Immature natural killer cell (primary cell): Measurements from ENCODE around the gene SLCO4A1. TPM values are rescaled to one million over a fixed set of nuclear protein-coding genes. Genes with fewer than 3 reads are reported as not detected.

Experiments used
- DNase-seq, 3 donors: peaks; one replicate each; pipeline ENCODE4 v3.0.0; 2022; ENCODE audit warnings: mixed read lengths in 1 of 3
- H3K27ac Mint-ChIP-seq, 6 donors: one replicate each; pipeline ENCODE4 v1.8.0; 2020; ENCODE audit warnings: mixed read lengths in 6 of 6, mild to moderate bottlenecking in 5 of 6, inconsistent platforms in 4 of 6, moderate library complexity in 3 of 6
- H3K27me3 Mint-ChIP-seq, 3 donors: one replicate each; pipeline ENCODE4 v1.8.0; 2020 to 2021; ENCODE audit warnings: low read depth in 3 of 3, mild to moderate bottlenecking in 3 of 3, mixed read lengths in 3 of 3, moderate library complexity in 3 of 3, inconsistent platforms in 1 of 3
- H3K36me3 Mint-ChIP-seq, 3 donors: one replicate each; pipeline ENCODE4 v1.8.0; 2020; ENCODE audit warnings: mixed read lengths in 3 of 3, inconsistent platforms in 2 of 3, mild to moderate bottlenecking in 2 of 3
- H3K4me1 Mint-ChIP-seq, 2 donors: one replicate each; pipeline ENCODE4 v1.8.0; 2020; ENCODE audit warnings: inconsistent platforms in 2 of 2, mild to moderate bottlenecking in 2 of 2, mixed read lengths in 2 of 2, moderate library complexity in 1 of 2
- H3K4me3 Mint-ChIP-seq, 5 donors: one replicate each; pipeline ENCODE4 v1.8.0; 2020; ENCODE audit warnings: mild to moderate bottlenecking in 5 of 5, mixed read lengths in 5 of 5, inconsistent platforms in 3 of 5, moderate library complexity in 3 of 5
- H3K9me3 Mint-ChIP-seq, 6 donors: one replicate each; pipeline ENCODE4 v1.8.0; 2020; ENCODE audit warnings: mild to moderate bottlenecking in 6 of 6, mixed read lengths in 6 of 6, inconsistent platforms in 4 of 6, moderate library complexity in 3 of 6
- polyA plus RNA-seq, 3 donors: library from polyadenylated mRNA; unstranded; fragments of 300-500 nt; fragmentation: Illumina TruSeq; gene quantifications; one replicate each; pipeline ENCODE4 v1.2.3, GENCODE V29; 2021

The SLCO4A1 gene
- polyA plus RNA-seq, 3 donors from 2014 or later: 0.34 to 0.40 TPM; not detected in 1

DNA sequence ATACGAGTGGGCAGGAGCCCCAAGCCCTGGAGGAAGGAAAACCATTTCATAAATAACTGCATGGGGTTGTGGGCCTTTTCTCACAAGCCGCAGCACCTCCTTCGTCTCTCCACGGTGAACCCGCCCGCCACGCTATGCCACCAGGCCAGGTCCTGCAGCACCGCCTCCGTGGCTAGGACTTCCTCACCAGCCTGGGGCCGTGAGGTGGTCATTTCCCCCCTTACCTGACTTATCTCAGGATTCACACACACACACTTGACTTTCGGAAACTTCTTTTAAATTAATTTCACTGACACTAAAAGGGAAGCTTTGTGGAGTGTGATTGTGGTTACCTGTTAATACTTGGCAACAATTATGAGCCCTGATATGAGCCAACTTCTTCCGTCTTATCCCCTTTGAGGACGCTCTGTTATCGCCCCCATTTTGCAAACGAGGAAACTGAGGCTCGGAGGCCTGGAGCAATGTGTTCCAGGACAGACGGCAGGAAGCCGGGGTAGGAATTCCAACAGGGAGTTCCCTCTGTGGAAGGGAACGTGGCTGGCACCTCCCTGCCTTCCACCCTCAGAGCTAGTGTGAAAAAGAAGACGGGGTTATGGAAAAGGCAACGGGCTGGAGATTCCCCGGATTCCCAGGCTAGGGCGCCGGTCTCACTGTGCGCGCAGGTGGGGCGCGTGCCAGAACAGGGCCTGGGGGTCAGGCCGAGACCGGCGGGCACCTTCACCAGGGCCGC lies 817 bp upstream of the SLCO4A1 start:
- peak in 2 of 3 donors; percentile 15 to 19 for DNase-seq

GRCh38 chr20:62642666-62643520 lies 590 bp downstream of the SLCO4A1 start:
- no peak overlapping the region for H3K27ac Mint-ChIP-seq
- H3K27me3 Mint-ChIP-seq: peaks cover 0 to 3% (median 0%) of the 10 kb centered on the region in 3 donors
- peaks cover 7 to 11% of the 10 kb centered on the region in 2 donors for H3K4me1 Mint-ChIP-seq
- peak; percentile 37 to 40 (median 38) for DNase-seq
- H3K36me3 Mint-ChIP-seq: no peaks in the 10 kb centered on the region
- H3K4me3 Mint-ChIP-seq: peak overlapping the region; percentile 33 to 68 (median 36)
- peaks cover 0 to 1% (median 0%) of the 10 kb centered on the region in 6 donors for H3K9me3 Mint-ChIP-seq

More for the DNA sequence above, 817 bp upstream of the SLCO4A1 start:
- H3K4me3 Mint-ChIP-seq: peak overlapping the region; percentile 77 to 82 (median 79)
- H3K9me3 Mint-ChIP-seq: peaks cover 0 to 1% (median 0%) of the 10 kb centered on the region in 6 donors
- H3K36me3 Mint-ChIP-seq: no peaks in the 10 kb centered on the region
- peak overlapping the region in 1 of 6 donors; percentile 30 for H3K27ac Mint-ChIP-seq
- peaks cover 0 to 3% (median 0%) of the 10 kb centered on the region in 3 donors for H3K27me3 Mint-ChIP-seq
- H3K4me1 Mint-ChIP-seq: peaks cover 7 to 11% of the 10 kb centered on the region in 2 donors

DNA sequence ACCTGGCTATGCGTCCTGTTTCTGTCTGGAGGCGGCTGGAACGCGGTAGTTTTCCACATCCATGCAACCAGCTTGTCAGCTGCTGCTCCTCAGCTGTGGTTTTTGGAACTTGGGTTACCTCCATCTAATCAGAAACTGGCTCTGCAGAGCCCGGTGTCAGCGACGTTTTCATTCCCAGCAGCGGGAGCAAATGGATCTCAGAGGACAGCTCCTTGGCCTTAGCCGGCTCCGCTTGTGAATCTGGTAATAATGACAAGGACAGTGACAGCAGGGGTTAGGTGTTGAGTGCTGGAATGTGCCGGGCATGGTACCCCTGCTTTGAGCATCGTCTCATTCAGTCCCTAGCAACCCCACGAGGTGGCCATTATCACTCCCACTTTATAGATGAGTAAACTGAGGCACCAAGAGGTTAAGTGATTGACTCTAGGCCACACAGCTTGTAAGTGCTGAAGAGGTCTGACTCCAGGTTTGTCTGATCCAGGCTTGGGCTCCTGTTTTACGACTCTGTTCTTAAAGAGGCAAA lies 1.3 kb downstream of the SLCO4A1 start:
- Mint-ChIP-seq H3K27me3 (peaks cover 0 to 3% (median 0%) of the 10 kb centered on the region in 3 donors), H3K4me3 (peak overlapping the region; percentile 13 to 68 (median 41)), H3K27ac (no peak overlapping the region), H3K36me3 (no peaks in the 10 kb centered on the region), H3K9me3 (peaks cover 0 to 1% (median 0%) of the 10 kb centered on the region in 6 donors), H3K4me1 (peaks cover 7 to 11% of the 10 kb centered on the region in 2 donors)
- DNase-seq: no peak

- peak overlapping the region in 1 of 5 donors; percentile 41 for H3K4me3 Mint-ChIP-seq
- H3K9me3 Mint-ChIP-seq: peaks cover 0 to 1% (median 0%) of the 10 kb centered on the region in 6 donors
- H3K27me3 Mint-ChIP-seq: peaks cover 0 to 3% (median 0%) of the 10 kb centered on the region in 3 donors
- H3K4me1 Mint-ChIP-seq: peaks cover 7 to 11% of the 10 kb centered on the region in 2 donors
- H3K36me3 Mint-ChIP-seq: no peaks in the 10 kb centered on the region
- DNase-seq: no peak
- H3K27ac Mint-ChIP-seq: peak overlapping the region in 1 of 6 donors; percentile 31
Measured at GRCh38 chr20:62644044-62644795, 1.9 kb downstream of the SLCO4A1 start.

DNA sequence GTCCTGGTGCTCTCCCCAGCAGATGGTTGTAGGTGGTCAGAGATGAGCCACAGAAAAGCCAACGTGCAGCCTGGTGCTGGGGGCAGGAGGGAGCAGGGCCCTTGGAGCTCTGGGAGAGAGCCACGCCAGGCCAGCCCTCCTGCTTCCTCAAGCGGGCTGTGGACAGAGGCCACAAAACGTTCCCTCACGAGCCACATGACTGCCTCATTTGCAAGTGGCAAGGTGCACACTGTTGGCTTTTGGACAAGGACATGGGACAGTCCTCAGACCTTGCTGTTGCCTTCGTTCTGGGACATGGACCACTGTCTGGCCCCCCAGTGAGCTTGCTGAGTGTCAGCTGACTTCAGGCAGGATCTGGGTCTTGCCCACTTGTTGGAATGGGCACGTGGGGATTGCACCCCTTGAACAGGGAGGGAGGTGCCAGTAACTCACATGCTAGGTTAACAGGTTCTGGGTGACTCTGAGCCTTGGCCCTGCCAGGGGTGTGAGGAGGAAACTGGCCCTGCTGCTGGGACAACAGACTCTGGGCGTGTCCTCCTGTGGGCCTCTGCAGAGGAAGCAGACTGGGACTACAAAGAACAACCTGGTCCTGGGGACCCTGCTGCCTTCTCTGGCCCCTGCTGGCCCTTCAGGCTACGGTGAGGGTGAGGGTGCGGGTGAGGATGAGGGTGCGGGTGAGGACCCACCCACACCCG lies 2.6 kb downstream of the SLCO4A1 start:
- no peak for DNase-seq
- Mint-ChIP-seq H3K4me3 (peak overlapping the region in 1 of 5 donors; percentile 2), H3K36me3 (no peaks in the 10 kb centered on the region), H3K27ac (peak overlapping the region in 1 of 6 donors; percentile 31), H3K27me3 (peaks cover 0 to 3% (median 0%) of the 10 kb centered on the region in 3 donors), H3K9me3 (peaks cover 0 to 1% (median 0%) of the 10 kb centered on the region in 6 donors), H3K4me1 (peaks cover 8 to 11% of the 10 kb centered on the region in 2 donors)

- Mint-ChIP-seq H3K4me3 (no peak overlapping the region), H3K9me3 (peaks cover 0 to 1% (median 0%) of the 10 kb centered on the region in 6 donors), H3K27ac (no peak overlapping the region), H3K27me3 (peaks cover 0 to 3% (median 0%) of the 10 kb centered on the region in 3 donors), H3K4me1 (peaks cover 15 to 16% of the 10 kb centered on the region in 2 donors), H3K36me3 (no peaks in the 10 kb centered on the region)
- DNase-seq: no peak
Measured at GRCh38 chr20:62645613-62646012, 3.3 kb downstream of the SLCO4A1 start.

- H3K27ac Mint-ChIP-seq: peak overlapping the region in 1 of 6 donors; percentile 12
- H3K4me1 Mint-ChIP-seq: peaks cover 21 to 23% of the 10 kb centered on the region in 2 donors
- no peaks in the 10 kb centered on the region for H3K36me3 Mint-ChIP-seq
- H3K27me3 Mint-ChIP-seq: peaks cover under 1 to 1% (median under 1%) of the 10 kb centered on the region in 3 donors
- H3K9me3 Mint-ChIP-seq: no peaks in the 10 kb centered on the region
- DNase-seq: no peak
- no peak overlapping the region for H3K4me3 Mint-ChIP-seq
Measured at GRCh38 chr20:62646851-62647520, 4.7 kb downstream of the SLCO4A1 start.

GRCh38 chr20:62647521-62648317 lies 5.4 kb downstream of the SLCO4A1 start:
- no peaks in the 10 kb centered on the region for H3K9me3 Mint-ChIP-seq
- H3K36me3 Mint-ChIP-seq: no peaks in the 10 kb centered on the region
- no peak overlapping the region for H3K27ac Mint-ChIP-seq
- peaks cover 27 to 28% of the 10 kb centered on the region in 2 donors for H3K4me1 Mint-ChIP-seq
- DNase-seq: no peak
- no peak overlapping the region for H3K4me3 Mint-ChIP-seq
- H3K27me3 Mint-ChIP-seq: peaks cover 3 to 4% (median 4%) of the 10 kb centered on the region in 3 donors

DNA sequence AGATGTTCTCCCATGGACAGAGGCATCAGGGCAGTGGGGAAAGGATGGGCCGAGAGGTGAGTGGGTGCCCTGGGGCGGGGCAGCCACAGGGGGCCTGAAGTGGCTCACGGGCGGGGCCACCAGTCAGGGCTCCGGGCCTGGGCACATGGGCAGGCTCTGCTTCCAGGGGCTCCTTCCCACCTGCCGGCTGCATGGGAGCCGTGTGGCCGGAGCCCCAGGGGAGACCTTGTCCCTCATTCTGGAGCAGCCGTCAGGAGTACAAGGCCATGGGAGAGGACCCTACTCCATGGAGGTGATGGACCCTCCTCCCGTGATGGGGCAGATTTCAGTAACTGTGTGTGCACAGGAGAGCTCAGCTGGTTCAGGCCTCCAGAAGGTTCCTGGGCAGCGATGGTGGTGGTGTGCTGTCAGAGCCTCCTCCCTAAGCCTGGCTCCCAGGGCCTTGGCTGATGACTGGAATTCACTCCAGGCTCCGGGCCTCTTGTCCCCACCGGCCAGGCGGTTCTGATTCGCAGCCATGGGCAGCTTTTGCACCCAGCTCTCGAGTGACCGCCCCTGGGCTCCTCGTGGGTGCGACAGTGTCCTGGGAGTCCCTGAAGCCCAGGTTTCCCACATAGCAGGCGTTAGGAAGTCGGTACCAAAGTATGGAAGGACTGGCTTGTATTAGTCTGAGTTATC lies 6.2 kb downstream of the SLCO4A1 start:
- Mint-ChIP-seq H3K4me1 (peaks cover 26 to 27% of the 10 kb centered on the region in 2 donors), H3K27ac (peak overlapping the region in 2 of 6 donors; percentile 26 to 42), H3K27me3 (peaks cover 3 to 4% (median 4%) of the 10 kb centered on the region in 3 donors), H3K9me3 (no peaks in the 10 kb centered on the region), H3K4me3 (no peak overlapping the region), H3K36me3 (no peaks in the 10 kb centered on the region)
- no peak for DNase-seq

DNA sequence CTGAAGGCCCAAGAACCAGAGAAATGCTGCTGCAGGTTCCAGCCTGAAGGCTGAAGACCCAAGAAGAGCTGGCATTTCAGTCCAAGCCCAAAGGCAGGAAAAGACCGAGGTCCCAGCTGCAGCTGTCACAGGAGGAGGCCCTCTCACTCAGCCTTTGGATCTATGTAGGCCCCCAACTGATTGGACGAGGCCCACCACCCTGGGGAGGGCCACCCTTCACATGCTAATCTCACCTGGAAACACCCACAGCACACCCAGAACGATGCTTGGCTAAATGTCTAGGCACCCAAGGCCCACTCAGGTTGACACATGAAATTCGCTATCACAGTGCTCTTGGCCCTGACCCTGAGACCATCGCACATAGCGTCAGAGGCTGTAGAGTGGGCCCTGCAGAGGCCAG lies 6.8 kb downstream of the SLCO4A1 start:
- Mint-ChIP-seq H3K9me3 (no peaks in the 10 kb centered on the region), H3K36me3 (no peaks in the 10 kb centered on the region), H3K27ac (peak overlapping the region in 2 of 6 donors; percentile 26 to 42), H3K4me1 (peaks cover 27 to 28% of the 10 kb centered on the region in 2 donors), H3K27me3 (peaks cover 3 to 4% (median 4%) of the 10 kb centered on the region in 3 donors), H3K4me3 (no peak overlapping the region)
- no peak for DNase-seq
